OCI-LY1 (cell line): Measurements from ENCODE around the gene RIN1.
A peak's percentile ranks its signal among the peaks of the same experiment; 100 is the strongest.

Source experiments
- H2AFZ ChIP-seq: fragments of 200-600 bp; sonication (generic), shearing (Covaris generic); 2 replicates; pipeline ENCODE4 v1.6.0; 2014; ENCODE audit warnings: antibody characterized with exemption, mild to moderate bottlenecking, low read length
- H3F3A ChIP-seq: fragments of 200-600 bp; sonication (generic), shearing (Covaris generic); 2 replicates; pipeline ENCODE4 v1.6.0; 2014; ENCODE audit warnings: mild to moderate bottlenecking, antibody characterized with exemption, low read length, moderate library complexity; ENCODE audit not compliant: insufficient read depth
- H3K27ac ChIP-seq: fragments of 200-600 bp; sonication (generic); 2 replicates; pipeline ENCODE4 v1.5.1; 2014; ENCODE audit warnings: low read length, mixed run types, mild to moderate bottlenecking, low read depth; ENCODE audit not compliant: poor library complexity, severe bottlenecking
- H3K27me3 ChIP-seq: fragments of 200-600 bp; sonication (generic); 2 replicates; pipeline ENCODE4 v1.6.0; 2014; ENCODE audit warnings: antibody characterized with exemption, mild to moderate bottlenecking, low read length, moderate library complexity; ENCODE audit not compliant: insufficient read depth
- H3K36me3 ChIP-seq: fragments of 200-600 bp; sonication (generic); 2 replicates; pipeline ENCODE4 v1.6.1; 2014; ENCODE audit warnings: mild to moderate bottlenecking, antibody characterized with exemption, low read length, moderate library complexity, mixed read lengths; ENCODE audit not compliant: insufficient read depth
- H3K4me1 ChIP-seq: fragments of 200-600 bp; sonication (generic); 2 replicates; pipeline ENCODE4 v1.5.1; 2014; ENCODE audit warnings: mild to moderate bottlenecking, low read length, moderate library complexity; ENCODE audit not compliant: insufficient read depth, severe bottlenecking
- H3K4me2 ChIP-seq: fragments of 200-600 bp; sonication (generic), shearing (Covaris generic); 2 replicates; pipeline ENCODE4 v1.6.1; 2014; ENCODE audit warnings: low read length
- H3K4me3 ChIP-seq: fragments of 200-600 bp; sonication (generic); 2 replicates; pipeline ENCODE4 v1.5.1; 2014; ENCODE audit warnings: low read length, low read depth, mild to moderate bottlenecking, mixed read lengths; ENCODE audit not compliant: poor library complexity, severe bottlenecking
- H3K79me2 ChIP-seq: fragments of 200-600 bp; shearing (Covaris generic); 2 replicates; pipeline ENCODE4 v1.6.1; 2016; ENCODE audit warnings: mixed run types, low read length, mixed read lengths; ENCODE audit not compliant: insufficient read depth
- H3K9ac ChIP-seq: fragments of 200-600 bp; sonication (generic), shearing (Covaris generic); 2 replicates; pipeline ENCODE4 v1.6.1; 2014; ENCODE audit warnings: mild to moderate bottlenecking, low read length, mixed read lengths
- H3K9me2 ChIP-seq: fragments of 200-600 bp; sonication (generic), shearing (Covaris generic); 2 replicates; pipeline ENCODE4 v1.6.1; 2014; ENCODE audit warnings: low read depth, mild to moderate bottlenecking, low read length, mixed read lengths
- H3K9me3 ChIP-seq: fragments of 200-600 bp; shearing (Covaris generic); 2 replicates; pipeline ENCODE4 v1.6.1; 2014; ENCODE audit warnings: low read length, mixed read lengths
- H4K20me1 ChIP-seq: fragments of 200-600 bp; sonication (generic), shearing (Covaris generic); 2 replicates; pipeline ENCODE4 v1.6.0; 2016; ENCODE audit warnings: mild to moderate bottlenecking, low read length; ENCODE audit not compliant: insufficient read depth
- CTCF ChIP-seq: fragments of 200-600 bp; sonication (generic), shearing (Covaris generic); IDR thresholded peaks from 2 replicates; pipeline ENCODE4 v1.5.1; 2017; ENCODE audit warnings: mild to moderate bottlenecking, antibody characterized with exemption, low read length, moderate library complexity, mixed read lengths
- EZH2 ChIP-seq: fragments of 200-600 bp; sonication (generic), shearing (Covaris generic); IDR thresholded peaks from 2 replicates; pipeline ENCODE4 v1.8.0; 2017; ENCODE audit warnings: borderline replicate concordance, mixed run types, mild to moderate bottlenecking, antibody characterized with exemption, low read length, moderate library complexity, mixed read lengths

Gene RIN1

GRCh38 chr11:66315921-66316811 lies 20.1 kb downstream of the RIN1 start:
- no peak for TF ChIP-seq CTCF
- no peak for TF ChIP-seq EZH2
- no peaks in the 10 kb centered on the region for H3K79me2 ChIP-seq
- peaks cover 40% of the 10 kb centered on the region for H3K4me1 ChIP-seq
- no peak overlapping the region for H3K27ac ChIP-seq
- H3F3A ChIP-seq = no peaks in the 10 kb centered on the region
- H3K36me3 ChIP-seq = no peaks in the 10 kb centered on the region
- H3K9me2 ChIP-seq = no peaks in the 10 kb centered on the region
- H3K9ac ChIP-seq = no peak overlapping the region
- H3K9me3 ChIP-seq = no peaks in the 10 kb centered on the region
- H2AFZ ChIP-seq = no peak overlapping the region
- no peak overlapping the region for H3K4me3 ChIP-seq
- H3K27me3 ChIP-seq = no peaks in the 10 kb centered on the region
- no peaks in the 10 kb centered on the region for H4K20me1 ChIP-seq
- H3K4me2 ChIP-seq = peak overlapping the region; percentile 65; the same call in 1 of the 2 replicates

DNA sequence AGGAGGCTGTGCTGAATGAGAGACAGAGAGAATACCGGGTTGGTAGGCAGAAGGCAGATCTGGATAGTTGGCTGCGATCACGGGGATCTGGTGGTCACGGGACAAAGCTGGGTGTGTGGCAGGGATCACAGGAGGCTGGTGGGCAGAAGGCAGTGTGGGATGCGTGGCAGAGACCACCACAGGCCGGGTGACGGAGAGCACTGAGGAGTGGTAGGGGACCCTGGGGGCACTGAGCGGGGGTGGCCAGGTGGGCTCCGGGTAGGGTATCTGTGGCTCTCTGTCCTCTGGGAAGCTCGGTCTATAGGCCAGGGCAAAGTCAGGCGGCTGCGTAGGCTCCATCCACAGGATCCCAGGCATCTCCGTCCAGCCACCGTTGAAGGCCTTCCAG lies 20.7 kb downstream of the RIN1 start:
- H3K4me2 ChIP-seq = no peak overlapping the region
- no peaks in the 10 kb centered on the region for H4K20me1 ChIP-seq
- H3K4me1 ChIP-seq = peaks cover 40% of the 10 kb centered on the region
- H3K9me2 ChIP-seq = no peaks in the 10 kb centered on the region
- no peak overlapping the region for H2AFZ ChIP-seq
- H3F3A ChIP-seq = no peaks in the 10 kb centered on the region
- no peaks in the 10 kb centered on the region for H3K27me3 ChIP-seq
- no peaks in the 10 kb centered on the region for H3K36me3 ChIP-seq
- no peak overlapping the region for H3K9ac ChIP-seq
- no peaks in the 10 kb centered on the region for H3K9me3 ChIP-seq
- H3K79me2 ChIP-seq = no peaks in the 10 kb centered on the region
- no peak overlapping the region for H3K4me3 ChIP-seq
- H3K27ac ChIP-seq = no peak overlapping the region
- no peak for TF ChIP-seq EZH2
- TF ChIP-seq CTCF = no peak

- no peak overlapping the region for H3K4me3 ChIP-seq
These were observed 21.4 kb downstream of the RIN1 start for GRCh38 chr11:66314561-66315497.

More at GRCh38 chr11:66314561-66315497, 21.4 kb downstream of the RIN1 start:
- Histone ChIP-seq H3K9ac (no peak overlapping the region), H3K27ac (no peak overlapping the region), H3K4me1 (peaks cover 40% of the 10 kb centered on the region), H3K9me3 (no peaks in the 10 kb centered on the region), H3K4me2 (no peak overlapping the region), H3K27me3 (no peaks in the 10 kb centered on the region), H3K9me2 (no peaks in the 10 kb centered on the region), H4K20me1 (no peaks in the 10 kb centered on the region), H3K36me3 (no peaks in the 10 kb centered on the region), H2AFZ (no peak overlapping the region), H3K79me2 (no peaks in the 10 kb centered on the region), H3F3A (no peaks in the 10 kb centered on the region)
- TF ChIP-seq EZH2 = no peak
- no peak for TF ChIP-seq CTCF
